Right forelimb (tissue), 1 donor: ENCODE measurements around the gene KLF8.

Experiments used
- DNase-seq: peaks from one replicate; pipeline ENCODE4 v3.0.0-alpha.2; 2018

KLF8 gene

GRCh38 chrX:56313308-56313707 is 81.2 kb downstream of the KLF8 start:
- no peak for DNase-seq

- DNase-seq: no peak
Measured at GRCh38 chrX:56314334-56314733, 82.2 kb downstream of the KLF8 start.

- DNase-seq: no peak
Measured at GRCh38 chrX:56318076-56318475, 85.9 kb downstream of the KLF8 start.

GRCh38 chrX:56319165-56319564 is 87.0 kb downstream of the KLF8 start:
- DNase-seq: no peak
